H9 (cell line): ENCODE measurements around the gene DHX38. TPM values are rescaled to one million over a fixed set of nuclear protein-coding genes. Genes with fewer than 3 reads are reported as not detected.
A peak's percentile ranks its signal among the peaks of the same experiment; 100 is the strongest.

Experiments used
- DNase-seq: peaks from one replicate; pipeline ENCODE4 v3.0.0-alpha.2; 2017
- H2AFZ ChIP-seq: one replicate; pipeline ENCODE4 v1.6.1; 2013; ENCODE audit warnings: mild to moderate bottlenecking, low read length, control low read depth, moderate library complexity
- H2AK5ac ChIP-seq: 2 replicates; pipeline ENCODE4 v1.6.1; 2013; ENCODE audit warnings: low read length, control low read depth, mixed read lengths; ENCODE audit not compliant: insufficient read length
- H2BK120ac ChIP-seq: one replicate; pipeline ENCODE4 v1.6.1; 2013; ENCODE audit warnings: low read depth, mild to moderate bottlenecking, low read length, control low read depth, inconsistent platforms; ENCODE audit not compliant: poor library complexity, severe bottlenecking
- H2BK12ac ChIP-seq: 2 replicates; pipeline ENCODE4 v1.6.1; 2013; ENCODE audit warnings: low read length, control low read depth, mixed read lengths, low read depth; ENCODE audit not compliant: insufficient read length
- H2BK15ac ChIP-seq: 2 replicates; pipeline ENCODE4 v1.6.1; 2013; ENCODE audit warnings: low read depth, low read length, control low read depth
- H2BK20ac ChIP-seq: one replicate; pipeline ENCODE4 v1.6.1; 2013; ENCODE audit warnings: low read depth, mild to moderate bottlenecking, low read length, control low read depth, inconsistent platforms; ENCODE audit not compliant: poor library complexity, severe bottlenecking
- H2BK5ac ChIP-seq: 2 replicates; pipeline ENCODE4 v1.6.1; 2013; ENCODE audit warnings: low read length, control low read depth, mixed read lengths; ENCODE audit not compliant: insufficient read length
- H3K14ac ChIP-seq: 2 replicates; pipeline ENCODE4 v1.6.1; 2013; ENCODE audit warnings: low read length, control low read depth; ENCODE audit not compliant: insufficient read depth
- H3K18ac ChIP-seq: 2 replicates; pipeline ENCODE4 v1.6.1; 2013; ENCODE audit warnings: low read depth, mild to moderate bottlenecking, mixed read lengths, low read length, control low read depth; ENCODE audit not compliant: insufficient read length
- H3K23ac ChIP-seq: 2 replicates; pipeline ENCODE4 v1.6.1; 2013; ENCODE audit warnings: low read length, control low read depth, mixed read lengths, low read depth; ENCODE audit not compliant: insufficient read length
- H3K23me2 ChIP-seq: 2 replicates; pipeline ENCODE4 v1.6.1; 2013; ENCODE audit warnings: low read depth, mild to moderate bottlenecking, mixed read lengths, low read length, control low read depth; ENCODE audit not compliant: insufficient read length, poor library complexity, severe bottlenecking
- H3K27ac ChIP-seq: 2 replicates; pipeline ENCODE4 v1.5.1; 2013; ENCODE audit warnings: low read length, control low read depth, mixed read lengths, low read depth; ENCODE audit not compliant: insufficient read length
- H3K27me3 ChIP-seq: 2 replicates; pipeline ENCODE4 v1.6.1; 2013; ENCODE audit warnings: low read length, control low read depth, inconsistent platforms; ENCODE audit not compliant: insufficient read depth
- H3K4ac ChIP-seq: 2 replicates; pipeline ENCODE4 v1.6.1; 2013; ENCODE audit warnings: low read depth, mild to moderate bottlenecking, control low read depth, inconsistent platforms, low read length, moderate library complexity
- H3K4me1 ChIP-seq: 2 replicates; pipeline ENCODE4 v1.6.1; 2013; ENCODE audit warnings: low read length, control low read depth, inconsistent platforms; ENCODE audit not compliant: insufficient read depth
- H3K4me2 ChIP-seq: 2 replicates; pipeline ENCODE4 v1.6.1; 2013; ENCODE audit warnings: low read length, control low read depth, mixed read lengths; ENCODE audit not compliant: insufficient read length, insufficient read depth
- H3K56ac ChIP-seq: 2 replicates; pipeline ENCODE4 v1.6.1; 2013; ENCODE audit warnings: low read depth, mild to moderate bottlenecking, mixed read lengths, low read length, control low read depth; ENCODE audit not compliant: insufficient read length
- H3K79me1 ChIP-seq: 2 replicates; pipeline ENCODE4 v1.6.1; 2013; ENCODE audit warnings: low read depth, mild to moderate bottlenecking, moderate library complexity, low read length, control low read depth, inconsistent platforms; ENCODE audit not compliant: insufficient read depth, poor library complexity, severe bottlenecking
- H3K79me2 ChIP-seq: 2 replicates; pipeline ENCODE4 v1.6.1; 2013; ENCODE audit warnings: low read length, control low read depth, inconsistent platforms; ENCODE audit not compliant: insufficient read depth
- H3K9ac ChIP-seq: 2 replicates; pipeline ENCODE4 v1.6.1; 2013; ENCODE audit warnings: low read length, control low read depth, mixed read lengths; ENCODE audit not compliant: insufficient read length; ENCODE audit errors: extremely low read depth
- H3K9me3 ChIP-seq: one replicate; pipeline ENCODE4 v1.6.1; 2013; ENCODE audit warnings: low read depth, low read length, inconsistent platforms; ENCODE audit not compliant: control insufficient read depth
- H3T11ph ChIP-seq: one replicate; pipeline ENCODE4 v1.6.1; 2013; ENCODE audit warnings: mild to moderate bottlenecking, low read length, control low read depth, inconsistent platforms
- H4K20me1 ChIP-seq: one replicate; pipeline ENCODE4 v1.6.1; 2013; ENCODE audit not compliant: control insufficient read depth, insufficient read length, insufficient read depth
- H4K5ac ChIP-seq: 2 replicates; pipeline ENCODE4 v1.6.1; 2013; ENCODE audit warnings: low read depth, mild to moderate bottlenecking, mixed read lengths, low read length, control low read depth; ENCODE audit not compliant: insufficient read length
- H4K8ac ChIP-seq: replicated peaks from 2 replicates; pipeline ENCODE4 v1.6.1; 2013; ENCODE audit warnings: low read length, control low read depth, mixed read lengths, low read depth; ENCODE audit not compliant: insufficient read length
- H4K91ac ChIP-seq: 2 replicates; pipeline ENCODE4 v1.6.1; 2013; ENCODE audit warnings: low read depth, mild to moderate bottlenecking, moderate library complexity, mixed read lengths, low read length, control low read depth; ENCODE audit not compliant: insufficient read length
- H3K27ac Mint-ChIP-seq, 3 experiments: 2 replicates in 2 of 3; 3 replicates in 1 of 3; pipeline ENCODE4 v1.8.0; 2020 to 2021; ENCODE audit warnings: mixed read lengths in 3 of 3, mild to moderate bottlenecking in 1 of 3, moderate library complexity in 1 of 3
- H3K27me3 Mint-ChIP-seq: 2 replicates; pipeline ENCODE4 v1.8.0; 2021; ENCODE audit warnings: low read depth, mild to moderate bottlenecking, moderate library complexity, mixed read lengths
- H3K36me3 Mint-ChIP-seq, 3 experiments: 2 replicates in 2 of 3; 3 replicates in 1 of 3; pipeline ENCODE4 v1.8.0; 2020 to 2021; ENCODE audit warnings: low read depth in 3 of 3, mixed read lengths in 3 of 3; ENCODE audit not compliant: insufficient read depth in 1 of 3
- H3K4me1 Mint-ChIP-seq, 2 experiments: 2 replicates each; pipeline ENCODE4 v1.8.0; 2020; ENCODE audit warnings: mixed read lengths in 2 of 2
- H3K4me3 Mint-ChIP-seq, 2 experiments: 2 replicates in 1 of 2; 3 replicates in 1 of 2; pipeline ENCODE4 v1.8.0; 2020 to 2021; ENCODE audit warnings: mild to moderate bottlenecking in 2 of 2, mixed read lengths in 2 of 2, moderate library complexity in 1 of 2
- H3K9me3 Mint-ChIP-seq, 2 experiments: 2 replicates in 1 of 2; 3 replicates in 1 of 2; pipeline ENCODE4 v1.8.0; 2020; ENCODE audit warnings: mild to moderate bottlenecking in 2 of 2, mixed read lengths in 2 of 2, moderate library complexity in 1 of 2
- CTCF ChIP-seq: fragments of 200-600 bp; sonication (generic); conservative IDR thresholded peaks from 3 replicates; pipeline ENCODE4 v1.8.0; 2021; ENCODE audit warnings: antibody characterized with exemption, mild to moderate bottlenecking
- WGBS: extraction: QIAGEN DNeasy Blood & Tissue Kit; methylation state at CpG from one replicate; pipeline ENCODE4 v1.1.7; 2013; ENCODE audit warnings: missing lambda C conversion rate, low lambda C conversion rate, mixed read lengths; ENCODE audit not compliant: insufficient read length; ENCODE audit errors: extremely low coverage; 5-methylcytosine and 5-hydroxymethylcytosine counted together
- total RNA-seq: library from RNA; stranded (reverse); gene quantifications from 2 replicates; pipeline ENCODE4 v1.2.1, GENCODE V29; 2021

Gene DHX38
- total RNA-seq, 1 experiment from 2014 or later = 60.5 TPM

GRCh38 chr16:72098936-72099335 is 5.3 kb downstream of the DHX38 start:
- H3K14ac ChIP-seq = no peak overlapping the region
- 0 out of 2 replicates have a peak, but pooled peaks cover 4% of the 10 kb centered on the region for H3K4me1 ChIP-seq
- no peak overlapping the region for H2AK5ac ChIP-seq
- Mint-ChIP-seq H3K27me3 (no peaks in the 10 kb centered on the region; the same call in 1 of the 2 replicates), H3K9me3 (no peaks in the 10 kb centered on the region), H3K36me3 (peaks cover 35 to 75% (median 73%) of the 10 kb centered on the region in 3 experiments; a peak in 6 of 7 replicates), H3K4me3 (no peak overlapping the region), H3K27ac (peak overlapping the region in 1 of 3 experiments; percentile 12; a peak in 1 of 7 replicates), H3K4me1 (peaks cover 6 to 7% of the 10 kb centered on the region in 2 experiments)
- H3T11ph ChIP-seq = no peak overlapping the region
- H4K91ac ChIP-seq = no peak overlapping the region
- peaks cover 12% of the 10 kb centered on the region; the same call in 1 of the 2 replicates for H3K79me2 ChIP-seq
- no peak overlapping the region for H3K27ac ChIP-seq
- H3K79me1 ChIP-seq = peaks cover 5% of the 10 kb centered on the region
- H3K23me2 ChIP-seq = peaks cover 6% of the 10 kb centered on the region
- H4K5ac ChIP-seq = no peak overlapping the region
- H3K4ac ChIP-seq = no peak overlapping the region
- H4K8ac ChIP-seq = no peak overlapping the region
- no peak overlapping the region for H2BK12ac ChIP-seq
- no peaks in the 10 kb centered on the region for H3K27me3 ChIP-seq
- no peak overlapping the region for H3K56ac ChIP-seq
- no peak overlapping the region for H2AFZ ChIP-seq
- no peak for TF ChIP-seq CTCF
- no peak overlapping the region for H3K4me2 ChIP-seq
- peak; percentile 68 for DNase-seq
- H3K23ac ChIP-seq = no peak overlapping the region
- no peak overlapping the region for H3K9ac ChIP-seq
- no peak overlapping the region for H2BK5ac ChIP-seq
- no peak overlapping the region for H2BK15ac ChIP-seq
- no peak overlapping the region for H2BK120ac ChIP-seq
- H3K18ac ChIP-seq = no peak overlapping the region
- no peaks in the 10 kb centered on the region for H4K20me1 ChIP-seq
- H3K9me3 ChIP-seq = no peaks in the 10 kb centered on the region
- no CpG with 5 or more reads among the region's 15 CpGs for WGBS
- no peak overlapping the region for H2BK20ac ChIP-seq
